ENCODE measurements around the gene BFSP1.

Gene BFSP1

DNA sequence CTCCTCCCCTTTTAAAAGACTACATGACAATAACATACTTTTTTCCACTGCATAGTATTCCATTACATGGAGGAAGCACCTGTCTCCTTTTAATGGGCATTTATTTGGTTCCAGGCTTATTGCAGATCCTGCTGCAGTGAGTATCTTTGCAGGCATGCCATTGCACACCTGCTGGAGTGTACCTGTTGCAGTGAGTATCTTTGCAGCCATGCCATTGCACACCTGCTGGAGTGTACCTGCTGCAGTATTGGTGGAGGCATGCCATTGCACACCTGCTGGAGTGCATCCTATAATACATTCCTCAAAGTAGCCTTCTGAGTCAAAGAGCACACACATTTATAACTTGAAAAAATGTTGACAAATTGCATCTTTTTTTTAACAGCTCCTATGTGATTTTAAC is 1.6 kb downstream of the BFSP1 start:
- in situ Hi-C loops (cut with HindIII; ENCODE audit: low pct_ligation_motif_present, low pct_unique_long_range_greater_than_20kb, low sequenced_read_pairs), result no loop called here
- DNase-seq, result no peak

DNA sequence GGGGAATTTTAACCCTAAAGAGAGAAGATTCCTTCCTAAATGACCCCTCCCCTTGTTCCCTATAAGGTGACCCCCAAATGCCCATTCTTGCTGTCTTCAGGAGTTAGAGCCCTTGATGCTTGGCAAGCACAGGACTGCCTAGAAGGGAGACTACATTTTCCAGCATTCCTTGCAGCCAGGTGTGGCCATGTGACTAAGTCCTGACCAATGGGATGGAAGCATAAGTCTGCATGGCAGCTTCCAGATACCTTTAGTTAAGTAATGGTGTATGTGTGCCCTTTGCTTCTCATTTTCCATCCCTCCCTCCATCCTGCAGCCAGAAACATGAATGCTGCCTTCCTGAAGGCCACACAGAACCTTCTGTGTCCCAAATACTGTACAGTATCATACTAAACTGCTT is 5.5 kb downstream of the BFSP1 start:
- in situ Hi-C loops (cut with HindIII; ENCODE audit: low pct_ligation_motif_present, low pct_unique_long_range_greater_than_20kb, low sequenced_read_pairs), result no loop called here
- DNase-seq, result peak; percentile 23

DNA sequence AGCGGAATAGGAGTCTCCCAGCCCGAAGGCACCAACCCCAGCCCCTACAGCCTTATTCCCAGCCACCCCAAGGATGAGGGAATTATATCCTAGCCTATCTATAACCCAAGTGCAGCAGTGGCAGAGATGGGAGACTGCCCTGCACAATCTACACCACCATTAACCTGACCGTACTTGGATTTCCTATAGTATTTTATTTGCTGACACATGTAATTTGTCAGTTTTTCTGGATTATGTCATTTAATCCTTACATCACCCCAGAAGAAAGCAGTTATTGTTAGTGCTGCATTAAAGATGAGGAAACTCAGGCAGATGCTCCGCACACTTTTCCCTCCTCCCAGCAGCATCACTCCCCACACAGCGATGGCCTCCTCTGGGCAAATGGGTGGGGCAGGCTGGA is 6.0 kb downstream of the BFSP1 start:
- in situ Hi-C loops (cut with HindIII; ENCODE audit: low pct_ligation_motif_present, low pct_unique_long_range_greater_than_20kb, low sequenced_read_pairs), result no loop called here
- no peak for DNase-seq

GRCh38 chr20:17524560-17524959 is 6.6 kb downstream of the BFSP1 start:
- DNase-seq, result no peak
- in situ Hi-C loops (cut with HindIII; ENCODE audit: low pct_ligation_motif_present, low pct_unique_long_range_greater_than_20kb, low sequenced_read_pairs), result no loop called here

GRCh38 chr20:17523326-17523725 is 7.9 kb downstream of the BFSP1 start:
- in situ Hi-C loops (cut with HindIII; ENCODE audit: low pct_ligation_motif_present, low pct_unique_long_range_greater_than_20kb, low sequenced_read_pairs), result no loop called here
- DNase-seq, result no peak

- DNase-seq, result no peak
- in situ Hi-C loops (cut with HindIII; ENCODE audit: low pct_ligation_motif_present, low pct_unique_long_range_greater_than_20kb, low sequenced_read_pairs), result no loop called here
These were observed 8.7 kb downstream of the BFSP1 start for GRCh38 chr20:17522528-17522927.

DNA sequence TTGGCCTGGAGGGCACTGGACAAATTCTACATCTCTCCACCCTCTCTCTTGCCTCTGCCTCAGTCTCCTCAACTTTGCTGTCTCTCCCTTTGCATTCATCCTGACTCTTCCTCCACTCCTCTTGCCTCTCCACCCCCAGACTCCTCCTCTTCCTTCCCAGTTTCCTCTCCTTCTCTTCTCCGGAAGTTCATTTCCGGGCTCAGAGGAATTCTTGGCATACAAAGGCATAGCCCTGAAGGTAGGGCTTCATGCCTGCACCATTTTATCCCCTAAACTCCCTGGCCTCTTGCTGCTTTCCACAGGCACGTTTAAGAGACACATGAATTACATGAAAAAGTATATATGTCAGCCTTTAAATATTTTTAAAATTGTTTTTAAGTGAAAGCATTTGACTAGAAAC is 10.6 kb downstream of the BFSP1 start:
- in situ Hi-C loops (cut with HindIII; ENCODE audit: low pct_ligation_motif_present, low pct_unique_long_range_greater_than_20kb, low sequenced_read_pairs), result no loop called here

DNA sequence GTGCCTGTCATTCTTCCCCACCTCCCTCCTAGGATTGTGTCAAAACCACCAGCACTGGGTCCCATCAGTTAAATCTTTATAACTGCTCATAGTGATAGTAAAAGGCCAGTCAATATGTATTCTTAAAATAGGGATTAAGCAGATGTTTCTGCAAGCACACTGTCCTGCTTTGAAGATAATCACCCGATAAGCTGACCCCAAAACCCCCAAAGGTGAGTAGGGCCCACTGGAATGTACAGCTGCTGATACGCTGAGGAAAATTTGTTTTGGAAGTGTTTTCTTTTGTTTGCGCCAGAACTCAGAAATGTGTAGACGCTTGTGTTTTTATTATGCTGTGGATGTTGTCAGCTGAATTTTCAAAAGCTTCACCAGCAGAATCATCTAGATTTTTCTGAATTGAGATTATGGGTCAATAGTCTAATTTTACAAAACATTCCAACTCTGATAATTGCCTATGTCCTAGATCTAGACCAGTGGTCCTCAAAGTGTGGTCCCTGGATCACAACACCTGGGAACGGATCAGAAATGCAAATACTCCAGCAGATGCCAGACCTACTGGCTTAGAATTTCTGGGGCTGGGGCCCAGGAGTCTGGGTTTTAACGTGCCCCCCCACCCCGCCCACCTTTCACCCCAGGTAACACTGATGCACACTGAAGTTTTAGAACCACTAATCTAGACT is 11.4 kb downstream of the BFSP1 start:
- in situ Hi-C loops (cut with HindIII; ENCODE audit: low pct_ligation_motif_present, low pct_unique_long_range_greater_than_20kb, low sequenced_read_pairs), result no loop called here
- DNase-seq, result no peak

More for the DNA sequence above, 10.6 kb downstream of the BFSP1 start:
- DNase-seq, result no peak

DNA sequence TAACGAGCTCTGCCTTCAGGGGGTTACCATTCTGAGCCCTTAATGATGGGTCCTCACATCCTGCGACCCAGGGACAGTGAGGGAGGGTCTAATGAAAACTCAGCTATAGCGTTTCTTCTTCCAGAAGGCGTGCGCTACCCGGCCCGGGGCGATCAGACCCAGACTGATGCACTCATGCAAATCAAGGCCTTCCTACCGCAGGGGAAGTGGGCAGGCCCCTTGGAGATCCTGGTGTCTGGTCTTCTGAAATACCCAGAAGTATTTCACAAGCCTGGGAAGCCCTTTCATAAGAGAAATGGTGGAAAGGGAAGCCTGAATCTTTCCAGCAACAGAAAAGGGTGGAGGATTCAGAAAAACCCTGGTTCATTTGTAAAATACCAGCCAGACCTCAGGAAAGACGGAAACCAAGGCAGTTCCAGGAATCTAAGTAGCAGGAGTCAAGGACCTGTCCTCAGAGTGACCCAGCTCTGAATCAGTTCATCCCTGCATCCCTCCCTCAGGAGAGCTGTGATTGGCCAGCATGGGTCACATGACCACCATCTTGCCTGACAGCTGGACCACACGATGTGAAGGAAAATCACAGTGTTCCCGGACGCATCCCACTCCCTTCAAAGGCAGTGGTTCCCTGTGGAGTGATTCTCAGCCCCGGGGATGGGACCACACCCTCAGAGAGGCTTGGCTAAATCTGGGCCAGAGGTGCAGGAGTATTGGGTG is 12.7 kb downstream of the BFSP1 start:
- DNase-seq, result no peak
- in situ Hi-C loops (cut with HindIII; ENCODE audit: low pct_ligation_motif_present, low pct_unique_long_range_greater_than_20kb, low sequenced_read_pairs), result no loop called here

DNA sequence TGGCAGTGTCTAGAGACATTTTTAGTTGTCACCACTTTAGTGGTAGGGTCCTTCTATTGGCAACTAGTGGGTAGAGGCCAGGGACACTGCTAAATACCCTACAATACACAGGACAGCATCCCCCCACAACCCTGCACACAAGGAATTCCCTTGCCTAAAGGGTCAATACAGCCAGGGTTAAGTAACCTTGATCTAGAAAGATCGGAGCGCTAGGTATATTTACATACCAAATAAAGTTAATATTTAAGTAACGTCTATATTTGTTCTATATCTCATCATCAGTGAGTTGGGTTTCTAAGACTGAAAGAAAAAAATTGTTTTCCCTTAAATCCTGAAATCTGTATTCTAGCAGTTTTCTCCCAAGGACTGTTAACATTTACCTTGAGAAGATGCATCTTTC is 16.1 kb downstream of the BFSP1 start:
- DNase-seq, result no peak
- in situ Hi-C loops (cut with HindIII; ENCODE audit: low pct_ligation_motif_present, low pct_unique_long_range_greater_than_20kb, low sequenced_read_pairs), result no loop called here

- DNase-seq, result no peak
- in situ Hi-C loops (cut with HindIII; ENCODE audit: low pct_ligation_motif_present, low pct_unique_long_range_greater_than_20kb, low sequenced_read_pairs), result no loop called here
These were observed 17.2 kb downstream of the BFSP1 start for GRCh38 chr20:17513939-17514338.

GRCh38 chr20:17511401-17511800 is 19.8 kb downstream of the BFSP1 start:
- DNase-seq, result no peak
- in situ Hi-C loops (cut with HindIII; ENCODE audit: low pct_ligation_motif_present, low pct_unique_long_range_greater_than_20kb, low sequenced_read_pairs), result no loop called here

DNA sequence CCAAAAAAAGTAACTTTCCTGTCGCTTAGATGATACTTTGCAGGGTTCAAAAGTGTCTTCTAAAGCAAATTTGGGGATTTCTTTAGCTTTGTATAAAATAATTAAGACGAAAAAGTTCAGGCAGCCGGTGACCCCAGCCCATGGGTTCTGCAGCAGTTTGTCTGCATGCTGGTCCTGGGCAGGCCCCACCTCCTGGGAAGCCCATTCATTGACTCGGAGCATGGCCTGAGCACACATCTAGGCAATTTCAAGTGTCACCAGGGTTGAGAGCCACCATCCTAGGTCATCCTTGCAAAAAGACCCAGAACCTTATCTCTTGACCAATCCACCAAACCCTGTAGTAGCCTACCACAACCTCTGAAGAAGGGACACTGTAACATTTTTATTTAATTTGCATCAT is 20.6 kb downstream of the BFSP1 start:
- no peak for DNase-seq
- in situ Hi-C loops (cut with HindIII; ENCODE audit: low pct_ligation_motif_present, low pct_unique_long_range_greater_than_20kb, low sequenced_read_pairs), result no loop called here

DNA sequence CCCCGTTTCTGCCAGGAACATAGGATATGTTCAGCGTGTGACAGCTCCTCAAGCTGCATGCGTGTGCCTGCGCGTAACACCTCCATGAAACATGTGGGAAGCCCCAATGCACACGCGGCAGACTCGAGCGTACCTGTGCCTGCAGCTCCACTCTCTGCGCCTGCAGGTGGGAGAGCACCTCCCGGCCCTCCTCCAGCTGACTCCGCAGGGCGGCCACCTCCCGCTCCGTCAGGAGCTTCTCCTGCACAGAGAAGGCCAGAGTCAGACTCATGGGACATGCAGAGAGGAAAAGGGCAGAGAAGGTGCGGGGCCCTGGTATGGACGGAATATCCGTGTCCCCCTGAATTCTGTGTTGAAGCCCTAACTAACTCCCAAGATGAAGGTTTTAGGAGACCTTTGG is 22.4 kb downstream of the BFSP1 start:
- no peak for DNase-seq
- in situ Hi-C loops (cut with HindIII; ENCODE audit: low pct_ligation_motif_present, low pct_unique_long_range_greater_than_20kb, low sequenced_read_pairs), result no loop called here

DNA sequence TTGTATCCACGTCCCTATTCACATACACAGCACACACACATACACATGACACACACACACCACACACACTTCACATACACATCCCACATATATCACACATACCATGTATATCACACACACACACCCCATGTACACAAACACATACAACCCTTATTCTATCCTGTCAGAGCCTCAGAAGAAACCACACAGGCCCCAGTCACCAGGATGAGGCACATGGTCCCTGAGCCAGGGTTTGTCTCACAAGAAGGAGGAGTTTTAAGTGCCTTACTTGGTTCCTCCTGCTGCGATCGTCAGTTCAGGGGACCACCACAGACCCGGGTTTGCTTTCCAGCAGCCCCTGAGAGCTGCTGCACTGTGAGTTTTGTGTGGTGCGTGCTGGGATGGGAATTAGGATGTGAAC is 23.6 kb downstream of the BFSP1 start:
- in situ Hi-C loops (cut with HindIII; ENCODE audit: low pct_ligation_motif_present, low pct_unique_long_range_greater_than_20kb, low sequenced_read_pairs), result no loop called here

DNA sequence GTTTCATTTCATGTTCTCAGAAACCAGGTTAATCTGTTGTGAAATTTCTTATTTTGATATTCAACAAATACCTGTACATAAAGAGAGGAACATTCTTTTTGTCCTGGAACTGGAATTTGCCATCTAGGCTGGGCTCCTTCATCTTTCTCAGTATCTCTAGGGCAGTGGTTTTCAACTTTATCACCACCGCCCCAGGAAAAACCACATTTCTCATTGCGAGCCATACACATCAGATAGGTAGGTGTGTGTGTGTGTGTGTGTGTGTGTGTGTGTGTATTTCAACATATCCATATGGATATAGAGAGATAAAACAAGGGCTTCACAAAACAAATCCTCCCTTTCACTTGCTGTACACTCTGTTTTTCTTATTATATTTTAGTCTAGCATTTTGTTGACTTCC is 24.1 kb downstream of the BFSP1 start:
- no peak for DNase-seq
- in situ Hi-C loops (cut with HindIII; ENCODE audit: low pct_ligation_motif_present, low pct_unique_long_range_greater_than_20kb, low sequenced_read_pairs), result no loop called here

More for the DNA sequence above, 23.6 kb downstream of the BFSP1 start:
- no peak for DNase-seq

GRCh38 chr20:17505636-17506517 is 25.3 kb downstream of the BFSP1 start:
- in situ Hi-C loops (cut with HindIII; ENCODE audit: low pct_ligation_motif_present, low pct_unique_long_range_greater_than_20kb, low sequenced_read_pairs), result no loop called here
- no peak for DNase-seq

GRCh38 chr20:17504898-17505635 is 26.1 kb downstream of the BFSP1 start:
- in situ Hi-C loops (cut with HindIII; ENCODE audit: low pct_ligation_motif_present, low pct_unique_long_range_greater_than_20kb, low sequenced_read_pairs), result no loop called here

More at GRCh38 chr20:17504898-17505635, 26.1 kb downstream of the BFSP1 start:
- peak; percentile 51 for DNase-seq
